GM12874 (cell line): ENCODE data around the gene RNU2-63P.

Experiments
- CTCF ChIP-seq: IDR thresholded peaks from 2 replicates; pipeline ENCODE4 v1.5.1; 2011; ENCODE audit warnings: low read depth, mild to moderate bottlenecking, control low read depth, low read length, moderate library complexity; ENCODE audit not compliant: insufficient read depth

RNU2-63P gene

GRCh38 chr2:88024509-88024908, 8.2 kb upstream of the RNU2-63P start:
- TF ChIP-seq CTCF, result no peak

- TF ChIP-seq CTCF, result no peak
These were observed 6.2 kb upstream of the RNU2-63P start for GRCh38 chr2:88022669-88022921.

GRCh38 chr2:88019985-88020384, 3.6 kb upstream of the RNU2-63P start:
- no peak for TF ChIP-seq CTCF

GRCh38 chr2:88018909-88019308, 2.6 kb upstream of the RNU2-63P start:
- no peak for TF ChIP-seq CTCF

GRCh38 chr2:88016960-88017779, 823 bp upstream of the RNU2-63P start:
- no peak for TF ChIP-seq CTCF

GRCh38 chr2:88011011-88011410, 5.3 kb downstream of the RNU2-63P start:
- TF ChIP-seq CTCF, result no peak

- no peak for TF ChIP-seq CTCF
These were observed 6.2 kb downstream of the RNU2-63P start for GRCh38 chr2:88010136-88010535.
